GM21786 (cell line): ENCODE data around the gene RHBDD2.
"Not testable (repeated sequence)": the region's sequence is repeated elsewhere in the genome, so short reads cannot be mapped to it uniquely, and the experiment has no call there.

Source experiments
- ATAC-seq: cut with Tn5 transposase; IDR thresholded peaks from one replicate; pipeline ENCODE4 v1.9.1; 2021; ENCODE audit not compliant: unreplicated experiment

Gene RHBDD2

GRCh38 chr7:75878769-75879611, at the start of gene RHBDD2:
RHBDD2 (plus strand) TSS chr7:75879034; CDS start chr7:75879083, 49 bp downstream.
- ATAC-seq = peak; percentile 94

- not testable (repeated sequence) for ATAC-seq
These were observed 49.2 kb upstream of the RHBDD2 start for GRCh38 chr7:75829656-75830055.

- no peak for ATAC-seq
These were observed 47.9 kb upstream of the RHBDD2 start for GRCh38 chr7:75830978-75831377.

GRCh38 chr7:75833662-75834061, 45.2 kb upstream of the RHBDD2 start:
- not testable (repeated sequence) for ATAC-seq

GRCh38 chr7:75835688-75836285, 43.0 kb upstream of the RHBDD2 start:
- no peak for ATAC-seq

- ATAC-seq = no peak
These were observed 42.0 kb upstream of the RHBDD2 start for GRCh38 chr7:75836798-75837197.

GRCh38 chr7:75838281-75838930, 40.4 kb upstream of the RHBDD2 start:
- ATAC-seq = not testable (repeated sequence)

GRCh38 chr7:75840029-75840428, 38.8 kb upstream of the RHBDD2 start:
- no peak for ATAC-seq

- ATAC-seq = peak; percentile 96
These were observed 35.9 kb upstream of the RHBDD2 start for GRCh38 chr7:75842836-75843446.

- no peak for ATAC-seq
These were observed 35.2 kb upstream of the RHBDD2 start for GRCh38 chr7:75843613-75844116.

- no peak for ATAC-seq
These were observed 34.7 kb upstream of the RHBDD2 start for GRCh38 chr7:75844158-75844557.

- not testable (repeated sequence) for ATAC-seq
These were observed 33.7 kb upstream of the RHBDD2 start for GRCh38 chr7:75845132-75845531.

GRCh38 chr7:75847707-75848106, 31.1 kb upstream of the RHBDD2 start:
- ATAC-seq = no peak

GRCh38 chr7:75849573-75849972, 29.3 kb upstream of the RHBDD2 start:
- ATAC-seq = no peak

- no peak for ATAC-seq
These were observed 28.6 kb upstream of the RHBDD2 start for GRCh38 chr7:75850235-75850634.

- ATAC-seq = no peak
These were observed 24.6 kb upstream of the RHBDD2 start for GRCh38 chr7:75854233-75854632.

GRCh38 chr7:75854813-75855345, 24.0 kb upstream of the RHBDD2 start:
- ATAC-seq = not testable (repeated sequence)

- ATAC-seq = no peak
These were observed 22.3 kb upstream of the RHBDD2 start for GRCh38 chr7:75856536-75856935.

- ATAC-seq = no peak
These were observed 20.4 kb upstream of the RHBDD2 start for GRCh38 chr7:75858410-75858809.

- ATAC-seq = no peak
These were observed 17.2 kb upstream of the RHBDD2 start for GRCh38 chr7:75861636-75862035.

GRCh38 chr7:75864251-75864650, 14.6 kb upstream of the RHBDD2 start:
- ATAC-seq = not testable (repeated sequence)
